HL-60 (cell line): Measurements from ENCODE around the gene MCU.
"Not testable (repeated sequence)": the region's sequence is repeated elsewhere in the genome, so short reads cannot be mapped to it uniquely, and the experiment has no call there.

Experiments used
- DNase-seq, 2 experiments: peaks; one replicate each; pipeline ENCODE4 v3.0.0-alpha.2; 2010 to 2020; ENCODE audit warnings: low read depth in 1 of 2, low spot score in 1 of 2
- H3K27ac ChIP-seq: fragments of 250-450 bp; sonication (Bioruptor Pico); replicated peaks from 2 replicates; pipeline ENCODE4 v1.5.1; 2020; ENCODE audit warnings: mild to moderate bottlenecking, moderate library complexity
- H3K27me3 ChIP-seq: fragments of 250-450 bp; sonication (Bioruptor Pico); 2 replicates; pipeline ENCODE4 v1.5.1; 2021; ENCODE audit warnings: mild to moderate bottlenecking, moderate library complexity; ENCODE audit not compliant: insufficient read depth, poor library complexity, severe bottlenecking
- H3K4me3 ChIP-seq: replicated peaks from 2 replicates; pipeline ENCODE4 v1.5.1; 2011; ENCODE audit warnings: mild to moderate bottlenecking, control low read depth, low read length; ENCODE audit not compliant: insufficient read depth
- GABPA ChIP-seq: IDR thresholded peaks from 2 replicates; pipeline ENCODE4 v1.6.1; 2012; ENCODE audit warnings: low read depth
- POLR2AphosphoS5 ChIP-seq: IDR thresholded peaks from 2 replicates; pipeline ENCODE4 v1.6.1; 2012; ENCODE audit warnings: low read depth
- SPI1 ChIP-seq: IDR thresholded peaks from 2 replicates; pipeline ENCODE4 v1.6.1; 2012; ENCODE audit warnings: low read depth, mild to moderate bottlenecking, borderline replicate concordance
- TF ChIP-seq, protein P1 (sequence below): IDR thresholded peaks from 2 replicates; pipeline ENCODE4 v1.6.1; 2012; ENCODE audit warnings: low read depth; ENCODE audit not compliant: insufficient replicate concordance
- TF ChIP-seq, protein P2 (sequence below): IDR thresholded peaks from one replicate; pipeline ENCODE4 v1.5.1; 2011; ENCODE audit warnings: low read length, control low read depth, inconsistent platforms; ENCODE audit not compliant: insufficient read depth

Gene MCU

DNA sequence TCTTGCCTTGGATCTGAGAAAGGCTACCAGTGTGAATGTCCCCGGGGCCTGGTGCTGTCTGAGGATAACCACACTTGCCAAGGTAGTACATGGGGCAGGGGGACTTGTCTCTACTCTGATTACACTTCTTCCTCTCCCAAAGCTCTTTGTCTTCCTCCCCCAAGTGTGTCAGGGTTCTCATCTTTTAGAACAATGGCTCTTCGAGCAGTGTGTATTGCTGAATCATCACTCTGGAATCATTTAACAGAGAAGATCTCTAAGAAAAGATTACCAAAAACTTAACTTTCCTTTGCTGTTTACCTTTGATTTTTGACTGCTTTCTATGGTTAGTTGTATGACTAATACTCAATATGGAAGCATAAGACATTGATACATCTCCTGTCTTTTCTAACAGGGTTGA lies 219.8 kb downstream of the MCU start:
- no peaks in the 10 kb centered on the region for H3K27me3 ChIP-seq
- no peak overlapping the region for H3K4me3 ChIP-seq
- H3K27ac ChIP-seq, result no peak overlapping the region
- no peak for DNase-seq
- TF ChIP-seq, protein P1, sequence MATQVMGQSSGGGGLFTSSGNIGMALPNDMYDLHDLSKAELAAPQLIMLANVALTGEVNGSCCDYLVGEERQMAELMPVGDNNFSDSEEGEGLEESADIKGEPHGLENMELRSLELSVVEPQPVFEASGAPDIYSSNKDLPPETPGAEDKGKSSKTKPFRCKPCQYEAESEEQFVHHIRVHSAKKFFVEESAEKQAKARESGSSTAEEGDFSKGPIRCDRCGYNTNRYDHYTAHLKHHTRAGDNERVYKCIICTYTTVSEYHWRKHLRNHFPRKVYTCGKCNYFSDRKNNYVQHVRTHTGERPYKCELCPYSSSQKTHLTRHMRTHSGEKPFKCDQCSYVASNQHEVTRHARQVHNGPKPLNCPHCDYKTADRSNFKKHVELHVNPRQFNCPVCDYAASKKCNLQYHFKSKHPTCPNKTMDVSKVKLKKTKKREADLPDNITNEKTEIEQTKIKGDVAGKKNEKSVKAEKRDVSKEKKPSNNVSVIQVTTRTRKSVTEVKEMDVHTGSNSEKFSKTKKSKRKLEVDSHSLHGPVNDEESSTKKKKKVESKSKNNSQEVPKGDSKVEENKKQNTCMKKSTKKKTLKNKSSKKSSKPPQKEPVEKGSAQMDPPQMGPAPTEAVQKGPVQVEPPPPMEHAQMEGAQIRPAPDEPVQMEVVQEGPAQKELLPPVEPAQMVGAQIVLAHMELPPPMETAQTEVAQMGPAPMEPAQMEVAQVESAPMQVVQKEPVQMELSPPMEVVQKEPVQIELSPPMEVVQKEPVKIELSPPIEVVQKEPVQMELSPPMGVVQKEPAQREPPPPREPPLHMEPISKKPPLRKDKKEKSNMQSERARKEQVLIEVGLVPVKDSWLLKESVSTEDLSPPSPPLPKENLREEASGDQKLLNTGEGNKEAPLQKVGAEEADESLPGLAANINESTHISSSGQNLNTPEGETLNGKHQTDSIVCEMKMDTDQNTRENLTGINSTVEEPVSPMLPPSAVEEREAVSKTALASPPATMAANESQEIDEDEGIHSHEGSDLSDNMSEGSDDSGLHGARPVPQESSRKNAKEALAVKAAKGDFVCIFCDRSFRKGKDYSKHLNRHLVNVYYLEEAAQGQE, result no peak
- TF ChIP-seq POLR2AphosphoS5 (no peak), GABPA (no peak), SPI1 (no peak)
- TF ChIP-seq, protein P2, sequence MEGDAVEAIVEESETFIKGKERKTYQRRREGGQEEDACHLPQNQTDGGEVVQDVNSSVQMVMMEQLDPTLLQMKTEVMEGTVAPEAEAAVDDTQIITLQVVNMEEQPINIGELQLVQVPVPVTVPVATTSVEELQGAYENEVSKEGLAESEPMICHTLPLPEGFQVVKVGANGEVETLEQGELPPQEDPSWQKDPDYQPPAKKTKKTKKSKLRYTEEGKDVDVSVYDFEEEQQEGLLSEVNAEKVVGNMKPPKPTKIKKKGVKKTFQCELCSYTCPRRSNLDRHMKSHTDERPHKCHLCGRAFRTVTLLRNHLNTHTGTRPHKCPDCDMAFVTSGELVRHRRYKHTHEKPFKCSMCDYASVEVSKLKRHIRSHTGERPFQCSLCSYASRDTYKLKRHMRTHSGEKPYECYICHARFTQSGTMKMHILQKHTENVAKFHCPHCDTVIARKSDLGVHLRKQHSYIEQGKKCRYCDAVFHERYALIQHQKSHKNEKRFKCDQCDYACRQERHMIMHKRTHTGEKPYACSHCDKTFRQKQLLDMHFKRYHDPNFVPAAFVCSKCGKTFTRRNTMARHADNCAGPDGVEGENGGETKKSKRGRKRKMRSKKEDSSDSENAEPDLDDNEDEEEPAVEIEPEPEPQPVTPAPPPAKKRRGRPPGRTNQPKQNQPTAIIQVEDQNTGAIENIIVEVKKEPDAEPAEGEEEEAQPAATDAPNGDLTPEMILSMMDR, result no peak

DNA sequence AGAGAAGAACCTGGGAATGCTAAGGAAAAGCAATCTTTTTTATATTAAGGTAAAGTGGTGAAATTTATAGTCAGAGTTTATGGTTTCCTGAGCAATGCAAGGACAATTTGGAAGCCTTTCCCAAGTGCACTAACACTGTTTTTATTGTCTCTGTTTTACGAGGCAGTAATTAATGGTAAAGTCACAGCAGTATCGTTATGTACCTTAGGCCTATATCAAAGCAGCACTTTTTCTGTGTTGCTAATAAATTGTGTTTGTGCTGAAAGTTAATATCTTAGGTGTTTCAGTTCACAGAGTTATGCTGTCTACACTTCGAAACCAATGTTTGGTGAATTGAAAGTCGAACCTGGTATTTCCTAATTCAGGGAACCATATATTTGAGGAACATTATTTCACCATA lies 220.8 kb downstream of the MCU start:
- H3K27ac ChIP-seq, result no peak overlapping the region
- TF ChIP-seq POLR2AphosphoS5 (no peak), SPI1 (no peak), GABPA (no peak)
- TF ChIP-seq, protein P2, result no peak
- TF ChIP-seq, protein P1, result no peak
- no peaks in the 10 kb centered on the region for H3K27me3 ChIP-seq
- no peak for DNase-seq
- no peak overlapping the region for H3K4me3 ChIP-seq

DNA sequence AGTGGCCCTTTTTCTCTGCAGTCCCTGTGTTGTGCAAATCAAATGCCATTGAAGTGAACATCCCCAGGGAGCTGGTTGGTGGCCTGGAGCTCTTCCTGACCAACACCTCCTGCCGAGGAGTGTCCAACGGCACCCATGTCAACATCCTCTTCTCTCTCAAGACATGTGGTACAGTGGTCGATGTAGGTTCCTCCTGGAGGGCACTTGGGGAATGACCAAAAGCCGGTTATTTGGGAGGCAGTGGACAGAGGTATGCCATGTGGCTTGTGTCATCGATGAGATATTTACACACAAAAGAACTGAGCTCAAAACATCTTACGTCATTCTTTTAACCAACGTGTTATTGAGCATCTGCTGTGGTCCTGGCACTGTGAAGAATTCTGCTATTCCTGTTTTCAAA lies 221.3 kb downstream of the MCU start:
- no peak for DNase-seq
- H3K27ac ChIP-seq, result no peak overlapping the region
- no peaks in the 10 kb centered on the region for H3K27me3 ChIP-seq
- TF ChIP-seq, protein P2, result no peak
- TF ChIP-seq GABPA (no peak), POLR2AphosphoS5 (no peak), SPI1 (no peak)
- TF ChIP-seq, protein P1, result no peak
- H3K4me3 ChIP-seq, result no peak overlapping the region

DNA sequence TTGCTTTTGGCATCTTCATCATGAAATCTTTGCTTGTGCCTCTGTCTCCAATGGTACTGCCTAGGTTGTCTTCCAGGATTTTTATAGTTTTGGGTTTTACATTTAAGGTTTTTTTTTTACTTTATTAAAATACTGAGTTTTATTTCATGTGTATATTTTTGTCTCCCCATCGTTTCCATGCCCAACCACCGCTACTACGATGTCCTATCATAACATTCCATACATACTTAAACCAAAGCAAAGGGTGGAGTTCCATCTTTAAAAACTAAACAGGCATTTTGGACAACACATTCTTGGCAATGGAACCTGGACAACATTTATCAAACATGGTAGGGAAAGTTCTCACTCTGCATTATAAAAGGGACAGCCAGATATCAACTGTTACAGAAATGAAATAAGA lies 225.3 kb downstream of the MCU start:
- not testable (repeated sequence) for DNase-seq, H3K27ac ChIP-seq, H3K4me3 ChIP-seq, H3K27me3 ChIP-seq

DNA sequence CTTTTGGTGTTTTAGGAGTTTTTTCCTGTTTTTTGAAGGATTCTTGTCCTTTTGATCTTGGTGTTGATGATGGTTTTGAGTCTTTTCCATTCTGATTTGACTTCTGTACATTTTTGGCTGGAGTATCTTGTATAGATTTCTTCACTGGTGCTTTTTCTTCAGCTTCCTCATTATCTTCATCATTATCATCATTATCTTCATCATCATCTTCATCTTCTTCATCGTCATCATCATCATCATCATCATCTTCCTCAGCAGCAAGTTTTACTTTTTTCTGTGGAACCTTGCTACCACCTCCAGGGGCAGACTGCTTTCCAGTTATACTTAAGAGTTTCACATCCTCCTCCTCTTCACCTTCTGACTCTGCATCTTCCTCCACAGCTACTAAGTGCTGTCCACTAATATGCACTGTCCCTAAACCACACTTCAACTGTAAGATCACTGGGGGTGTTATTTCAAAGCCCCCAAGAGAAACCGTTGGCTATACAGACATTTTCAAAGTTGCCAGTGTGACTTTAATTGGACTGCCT lies 225.9 kb downstream of the MCU start:
- DNase-seq, H3K27me3 ChIP-seq, H3K27ac ChIP-seq, H3K4me3 ChIP-seq: not testable (repeated sequence)
